ENCODE measurements around the gene FGF18.

- TF ChIP-seq CTCF (IDR thresholded peaks at IDR 0.05; ENCODE audit: poor library complexity, severe bottlenecking) (no peak), EZH2 (IDR thresholded peaks at IDR 0.05; ENCODE audit: borderline replicate concordance, insufficient read depth, low read length, poor library complexity, severe bottlenecking) (no peak), RAD21 (conservative IDR thresholded peaks at IDR 0.05) (no peak)
Measured at GRCh38 chr5:171437286-171437821, 17.9 kb downstream of the FGF18 start.

Data from neural cell (in vitro differentiated cells).